Measurements from ENCODE around the gene MYRF. TPM values are rescaled to one million over a fixed set of nuclear protein-coding genes. Genes with fewer than 3 reads are reported as not detected.
A peak's percentile ranks its signal among the peaks of the same experiment; 100 is the strongest.

Gene MYRF
- total and polyA plus RNA-seq, 2 donors (not counting 1 experiment from before 2014, with no cell fraction given), result 0.27 to 0.34 TPM

DNA sequence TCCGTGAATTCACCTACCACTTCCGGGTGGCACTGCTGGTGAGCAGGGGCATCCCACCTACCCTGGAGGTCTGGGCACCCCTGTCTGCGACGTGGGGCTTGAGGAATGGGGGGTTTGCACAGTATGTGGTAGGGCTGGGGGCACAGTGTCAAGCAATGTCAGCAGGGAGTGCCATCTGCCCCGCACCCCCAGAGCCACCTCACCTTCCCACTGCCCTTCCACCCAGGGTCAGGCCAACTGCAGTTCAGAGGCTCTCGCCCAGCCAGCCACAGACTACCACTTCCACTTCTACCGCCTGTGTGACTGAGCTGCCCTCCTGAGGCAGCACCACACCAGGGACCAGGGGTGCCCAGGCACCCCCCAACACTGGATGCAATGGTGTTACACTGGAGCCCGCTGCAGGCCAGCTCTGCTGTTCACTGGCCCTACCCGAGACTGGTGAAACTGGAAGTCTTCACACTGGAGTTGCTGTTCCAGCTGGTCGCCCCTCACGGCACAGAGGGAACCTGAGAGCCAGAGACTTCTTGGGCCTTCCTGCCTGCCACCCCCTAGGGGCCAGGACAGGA is 33.5 kb downstream of the MYRF start:
- Histone ChIP-seq H2AFZ (ENCODE audit: insufficient read depth, low read depth, low read length, poor library complexity, severe bottlenecking) (no peak overlapping the region), H3K4me1 (ENCODE audit: control insufficient read depth in 2 of 2, insufficient read depth in 2 of 2, low read length in 2 of 2) (peaks cover 9 to 12% of the 10 kb centered on the region in 2 donors), H3K27ac (ENCODE audit: low read length in 2 of 2) (peak overlapping the region in 1 of 2 donors; percentile 6), H3K27me3 (replicated peaks in 1 of 4; ENCODE audit: control extremely low read depth in 1 of 4, control insufficient read depth in 3 of 4, insufficient read depth in 4 of 4, low read length in 3 of 4) (no peaks in the 10 kb centered on the region), H4K20me1 (ENCODE audit: control insufficient read depth, insufficient read depth, low read length, poor library complexity, severe bottlenecking) (peaks cover 11% of the 10 kb centered on the region), H3K9ac (ENCODE audit: low read length) (no peak overlapping the region), H3K36me3 (replicated peaks in 1 of 2; ENCODE audit: control extremely low read depth in 1 of 2, control insufficient read depth in 1 of 2, extremely low read depth in 1 of 2, insufficient read depth in 2 of 2, low read length in 1 of 2) (peaks cover 0 to 43% of the 10 kb centered on the region in 2 experiments), H3K79me2 (ENCODE audit: control insufficient read depth, insufficient read depth, low read length) (peaks cover 19% of the 10 kb centered on the region), H3K9me3 (ENCODE audit: control extremely low read depth in 1 of 3, control insufficient read depth in 2 of 3, insufficient read depth in 1 of 3, low read length in 2 of 3) (no peaks in the 10 kb centered on the region), H3K4me3 (ENCODE audit: control extremely low read depth in 1 of 5, extremely low read depth in 1 of 5, insufficient read depth in 1 of 5, low read depth in 2 of 5, low read length in 4 of 5) (no peak overlapping the region), H3K4me2 (replicated peaks; ENCODE audit: low read depth, low read length, poor library complexity, severe bottlenecking) (peak overlapping the region; percentile 14)
- WGBS (ENCODE audit: insufficient coverage), result 45% methylated on average over 7 of the region's 11 CpGs
- Mint-ChIP-seq H3K9me3 (ENCODE audit: insufficient read depth) (no peaks in the 10 kb centered on the region), H3K27me3 (no peaks in the 10 kb centered on the region), H3K4me3 (no peak overlapping the region), H3K4me1 (peaks cover 12% of the 10 kb centered on the region), H3K27ac (no peak overlapping the region)
- DNase-seq (peak; percentile 42), ATAC-seq (ENCODE audit: low read depth) (peak; percentile 24)
- no peak for TF ChIP-seq EZH2 (IDR thresholded peaks at IDR 0.05; ENCODE audit: borderline replicate concordance, insufficient read depth, low read depth, low read length, poor library complexity, severe bottlenecking)
- TF ChIP-seq, protein P1, sequence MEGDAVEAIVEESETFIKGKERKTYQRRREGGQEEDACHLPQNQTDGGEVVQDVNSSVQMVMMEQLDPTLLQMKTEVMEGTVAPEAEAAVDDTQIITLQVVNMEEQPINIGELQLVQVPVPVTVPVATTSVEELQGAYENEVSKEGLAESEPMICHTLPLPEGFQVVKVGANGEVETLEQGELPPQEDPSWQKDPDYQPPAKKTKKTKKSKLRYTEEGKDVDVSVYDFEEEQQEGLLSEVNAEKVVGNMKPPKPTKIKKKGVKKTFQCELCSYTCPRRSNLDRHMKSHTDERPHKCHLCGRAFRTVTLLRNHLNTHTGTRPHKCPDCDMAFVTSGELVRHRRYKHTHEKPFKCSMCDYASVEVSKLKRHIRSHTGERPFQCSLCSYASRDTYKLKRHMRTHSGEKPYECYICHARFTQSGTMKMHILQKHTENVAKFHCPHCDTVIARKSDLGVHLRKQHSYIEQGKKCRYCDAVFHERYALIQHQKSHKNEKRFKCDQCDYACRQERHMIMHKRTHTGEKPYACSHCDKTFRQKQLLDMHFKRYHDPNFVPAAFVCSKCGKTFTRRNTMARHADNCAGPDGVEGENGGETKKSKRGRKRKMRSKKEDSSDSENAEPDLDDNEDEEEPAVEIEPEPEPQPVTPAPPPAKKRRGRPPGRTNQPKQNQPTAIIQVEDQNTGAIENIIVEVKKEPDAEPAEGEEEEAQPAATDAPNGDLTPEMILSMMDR (IDR thresholded peaks at IDR 0.05), result no peak
- intact Hi-C loops (cut with micrococcal nuclease), result no loop called here
- ChIA-PET POLR2A (no interaction called here), CTCF (interaction anchor here (2.7 kb wide), 1 partner anchor 11 kb away, joined by 24 read pairs; no protein-coding TSS in a partner anchor)

DNA sequence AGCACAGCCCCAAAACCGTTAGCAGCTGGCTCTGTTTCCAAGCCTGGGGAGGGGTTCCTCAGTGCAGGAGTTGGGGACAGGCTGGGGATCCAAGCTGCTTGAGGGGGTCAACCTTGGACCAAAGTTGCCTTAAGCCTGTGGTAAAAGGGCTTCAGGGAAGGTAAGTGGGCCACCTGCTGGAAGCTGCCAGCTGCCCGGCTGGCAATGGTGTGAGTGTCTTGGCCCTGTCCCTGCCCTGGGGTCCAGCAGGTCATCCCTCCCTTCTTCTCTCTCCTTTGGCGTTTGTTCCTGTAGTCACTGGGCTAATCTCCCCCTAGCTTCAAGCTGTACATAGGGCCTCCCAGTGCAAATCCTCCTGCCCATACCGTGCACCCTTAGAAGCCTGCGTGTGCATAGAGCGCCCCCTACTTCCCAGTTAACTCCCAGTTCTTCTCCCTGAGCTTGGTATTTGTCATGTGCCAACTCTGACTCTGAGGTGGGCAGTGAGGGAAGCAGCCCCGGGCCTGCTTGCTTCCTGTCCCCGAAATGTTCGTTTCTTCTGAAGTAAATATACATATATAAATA is 35.6 kb downstream of the MYRF start:
- H3K27ac ChIP-seq (ENCODE audit: low read length in 2 of 2), result no peak overlapping the region
- H3K9ac ChIP-seq (ENCODE audit: low read length), result no peak overlapping the region
- Mint-ChIP-seq H3K9me3 (ENCODE audit: insufficient read depth) (no peaks in the 10 kb centered on the region), H3K4me3 (no peak overlapping the region), H3K27me3 (no peaks in the 10 kb centered on the region), H3K4me1 (peaks cover 27% of the 10 kb centered on the region), H3K27ac (no peak overlapping the region)
- H3K36me3 ChIP-seq (replicated peaks in 1 of 2; ENCODE audit: control extremely low read depth in 1 of 2, control insufficient read depth in 1 of 2, extremely low read depth in 1 of 2, insufficient read depth in 2 of 2, low read length in 1 of 2), result peaks cover 0 to 43% of the 10 kb centered on the region in 2 experiments
- POLR2A ChIA-PET, result interaction anchor here (0.8 kb wide), 1 partner anchor 92 kb away, joined by 4 read pairs; no protein-coding TSS in a partner anchor
- no peak overlapping the region for H2AFZ ChIP-seq (ENCODE audit: insufficient read depth, low read depth, low read length, poor library complexity, severe bottlenecking)
- no peak for ATAC-seq (ENCODE audit: low read depth)
- WGBS (ENCODE audit: insufficient coverage), result 77% methylated on average over 6 of the region's 9 CpGs
- no peaks in the 10 kb centered on the region for H3K27me3 ChIP-seq (replicated peaks in 1 of 4; ENCODE audit: control extremely low read depth in 1 of 4, control insufficient read depth in 3 of 4, insufficient read depth in 4 of 4, low read length in 3 of 4)
- peaks cover 11% of the 10 kb centered on the region for H4K20me1 ChIP-seq (ENCODE audit: control insufficient read depth, insufficient read depth, low read length, poor library complexity, severe bottlenecking)
- peaks cover 39% of the 10 kb centered on the region for H3K79me2 ChIP-seq (ENCODE audit: control insufficient read depth, insufficient read depth, low read length)
- no peaks in the 10 kb centered on the region for H3K9me3 ChIP-seq (ENCODE audit: control extremely low read depth in 1 of 3, control insufficient read depth in 2 of 3, insufficient read depth in 1 of 3, low read length in 2 of 3)
- peaks cover 15 to 26% of the 10 kb centered on the region in 2 donors for H3K4me1 ChIP-seq (ENCODE audit: control insufficient read depth in 2 of 2, insufficient read depth in 2 of 2, low read length in 2 of 2)
- CTCF ChIA-PET, result interaction anchor here (0.8 to 2.7 kb wide), 5 partner anchors 9 to 320 kb away, joined by 3 to 24 read pairs (median 3); no protein-coding TSS in a partner anchor
- intact Hi-C loops (cut with micrococcal nuclease), result no loop called here
- no peak overlapping the region for H3K4me2 ChIP-seq (replicated peaks; ENCODE audit: low read depth, low read length, poor library complexity, severe bottlenecking)
- DNase-seq, result no peak
- no peak overlapping the region for H3K4me3 ChIP-seq (ENCODE audit: control extremely low read depth in 1 of 5, extremely low read depth in 1 of 5, insufficient read depth in 1 of 5, low read depth in 2 of 5, low read length in 4 of 5)
- TF ChIP-seq, protein P1 (IDR thresholded peaks at IDR 0.05), result no peak
- TF ChIP-seq EZH2 (IDR thresholded peaks at IDR 0.05; ENCODE audit: borderline replicate concordance, insufficient read depth, low read depth, low read length, poor library complexity, severe bottlenecking), result no peak

All from B cell (primary cell).